NCI-H1092 (cell line): ENCODE results near the gene PIGM.
"Not testable (repeated sequence)": the region's sequence is repeated elsewhere in the genome, so short reads cannot be mapped to it uniquely, and the experiment has no call there.

Experiments
- DNase-seq: peaks from one replicate; lab custom pipeline; 2025; lab: John Stamatoyannopoulos, UW

Gene PIGM

DNA sequence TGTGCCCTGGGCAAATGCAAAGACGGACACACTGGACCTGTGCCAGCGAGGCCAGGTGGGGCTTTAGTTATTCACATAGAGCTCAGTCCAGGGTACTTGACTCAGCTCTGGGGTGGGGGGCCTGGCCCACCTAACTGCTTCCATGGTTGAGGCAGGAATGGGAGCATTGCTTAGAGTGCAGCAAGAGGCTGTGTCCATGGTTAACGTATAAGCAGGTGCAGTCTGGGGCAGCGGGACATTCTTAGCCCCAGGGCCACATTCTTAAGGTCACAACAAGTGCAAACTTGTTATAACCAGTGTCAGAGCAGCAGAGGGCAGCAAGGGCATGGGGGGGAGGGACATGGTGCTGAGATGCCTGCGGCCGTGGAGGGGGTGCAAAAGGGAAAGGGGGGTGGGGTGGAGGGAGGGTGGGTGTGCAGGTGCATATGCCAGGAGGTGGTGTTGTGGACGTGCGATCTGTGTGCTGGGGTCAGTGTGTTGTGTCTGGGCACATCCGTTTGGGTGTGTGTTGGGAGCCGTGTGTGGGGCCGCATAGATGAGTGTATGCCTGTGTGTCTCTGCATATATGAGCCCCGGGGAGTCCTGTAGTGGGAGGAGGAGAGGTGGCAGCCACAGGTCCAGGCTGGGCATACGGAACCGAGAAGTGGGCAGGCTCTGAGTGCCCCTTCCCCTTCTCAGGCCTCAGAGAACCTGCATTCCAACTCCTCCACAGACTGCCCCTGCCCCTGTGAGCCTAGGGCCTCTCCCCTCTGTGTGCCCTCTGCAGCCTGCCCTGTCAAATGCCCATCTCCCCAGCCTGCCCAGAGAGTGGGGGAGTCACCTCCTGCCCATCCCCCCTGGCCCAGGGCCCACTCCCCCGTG lies 29.8 kb upstream of the PIGM start:
- DNase-seq, result no peak

DNA sequence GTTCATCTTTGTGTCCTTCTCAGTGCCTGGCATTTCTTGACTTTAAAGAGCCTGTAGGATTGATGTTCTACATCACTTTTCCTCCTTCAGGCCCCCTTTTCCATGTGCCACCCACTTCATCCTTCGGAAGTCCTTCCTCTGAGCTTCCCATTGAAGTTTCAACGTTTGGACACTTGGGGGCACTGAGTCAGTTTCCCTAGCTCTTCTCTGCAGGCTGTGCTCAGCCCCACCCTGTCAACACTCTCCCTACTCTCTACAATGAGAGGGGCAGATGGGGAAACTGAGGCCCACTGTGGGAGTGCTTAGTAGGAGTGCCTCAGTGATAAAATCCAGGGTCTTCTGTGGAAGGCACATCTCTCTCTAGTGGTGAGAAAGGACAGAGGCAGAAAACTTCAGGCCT lies 26.3 kb upstream of the PIGM start:
- no peak for DNase-seq

DNA sequence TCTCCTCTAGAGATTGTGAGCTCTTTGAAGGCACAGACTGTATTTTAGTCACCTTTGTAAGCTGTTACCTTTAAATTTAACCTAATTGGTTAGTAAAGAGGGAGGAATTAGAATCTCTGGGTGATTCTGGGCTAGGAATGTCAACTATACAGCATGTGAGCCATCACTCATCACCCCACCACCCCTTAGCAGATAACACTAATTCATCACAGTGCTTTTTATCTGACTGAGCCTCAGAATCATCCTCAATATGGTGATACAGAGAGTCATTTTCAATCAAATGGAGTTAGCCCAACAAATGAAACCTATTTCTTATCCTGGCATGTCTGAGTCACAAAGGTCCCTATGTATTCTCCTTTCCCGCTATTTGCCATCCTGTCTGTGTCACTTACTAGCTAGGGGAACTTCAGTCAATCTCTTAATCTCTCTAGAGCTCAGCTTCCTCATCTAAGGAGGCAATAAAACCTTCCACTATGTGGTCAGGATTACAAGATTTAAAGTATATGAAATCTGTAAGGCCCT lies 24.9 kb upstream of the PIGM start:
- no peak for DNase-seq

DNA sequence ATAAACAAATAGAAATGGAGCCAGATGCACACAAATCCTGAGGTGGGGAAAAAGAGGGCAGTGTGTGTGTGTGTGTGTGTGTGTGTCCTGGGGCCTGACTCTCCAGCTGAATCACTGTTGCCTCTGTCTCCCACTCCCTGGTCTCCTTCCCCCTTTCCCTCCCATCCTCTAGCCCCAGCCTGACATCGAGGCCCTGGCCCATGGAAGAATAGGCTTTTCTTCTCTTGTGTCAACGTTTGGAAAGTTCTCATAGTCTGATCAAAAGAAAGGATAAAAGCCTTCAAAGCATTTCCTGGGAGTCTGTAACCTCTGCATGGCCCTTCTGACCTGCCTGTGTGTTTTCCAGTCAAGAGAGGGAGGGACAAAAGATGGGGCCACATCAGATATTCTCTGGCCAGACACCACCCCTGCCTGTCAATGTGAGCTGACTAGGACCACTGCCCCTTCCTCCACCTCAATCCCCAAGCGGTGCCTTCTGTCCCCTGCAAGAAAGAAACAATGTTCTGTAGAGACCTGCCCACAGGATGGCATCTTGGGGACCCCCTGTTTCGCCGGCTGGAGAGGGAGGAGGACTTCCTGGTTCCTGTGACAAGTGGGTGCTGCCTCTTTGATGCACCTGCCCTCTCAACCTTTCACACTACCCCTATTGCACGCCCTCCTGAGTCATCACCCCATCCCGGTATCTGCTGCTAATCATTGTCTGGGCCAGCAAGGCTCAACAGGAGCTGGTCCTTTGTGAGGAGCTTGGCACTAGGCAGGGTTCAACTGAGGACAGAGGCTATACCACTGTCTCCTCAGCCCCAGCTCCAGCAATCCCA lies 22.0 kb upstream of the PIGM start:
- DNase-seq, result no peak

DNA sequence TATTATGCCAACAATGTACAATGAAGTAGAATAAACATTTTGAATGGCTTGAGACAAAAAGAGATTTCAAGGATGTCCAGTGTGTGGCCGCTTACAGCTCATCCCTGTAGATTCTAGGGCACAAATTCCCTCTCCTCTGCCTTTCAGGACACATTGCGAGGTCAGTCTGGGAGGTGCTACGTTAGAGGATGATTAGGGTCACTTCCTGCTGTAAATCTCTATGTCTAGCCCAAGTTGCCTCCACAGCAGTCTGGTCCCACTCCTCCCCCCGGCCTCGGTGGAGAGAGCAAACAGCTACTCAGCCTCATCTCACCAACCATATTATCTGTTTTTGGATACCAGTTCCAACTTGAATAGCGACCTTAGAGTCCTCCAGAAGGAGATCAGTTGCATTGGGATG lies 21.1 kb upstream of the PIGM start:
- no peak for DNase-seq

DNA sequence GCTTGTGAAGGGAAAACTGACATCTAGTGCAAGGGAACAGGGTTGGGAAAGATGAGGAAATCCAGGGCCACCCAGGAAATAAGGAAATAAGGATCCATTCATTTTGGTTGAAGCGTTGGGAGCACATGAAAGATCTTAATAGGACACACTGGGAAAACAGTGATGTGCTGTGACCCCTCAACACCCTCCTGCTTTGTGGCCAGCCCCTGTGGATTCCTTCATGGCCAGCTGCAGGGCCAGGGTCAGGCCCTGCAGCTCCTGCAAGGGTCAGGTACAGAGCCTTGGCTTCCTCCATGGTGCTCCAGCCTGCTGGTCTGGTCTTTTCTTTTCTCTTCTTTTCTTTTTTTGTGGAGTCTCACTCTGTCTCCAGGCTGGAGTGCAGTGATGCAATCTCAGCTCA lies 18.8 kb upstream of the PIGM start:
- DNase-seq, result no peak

DNA sequence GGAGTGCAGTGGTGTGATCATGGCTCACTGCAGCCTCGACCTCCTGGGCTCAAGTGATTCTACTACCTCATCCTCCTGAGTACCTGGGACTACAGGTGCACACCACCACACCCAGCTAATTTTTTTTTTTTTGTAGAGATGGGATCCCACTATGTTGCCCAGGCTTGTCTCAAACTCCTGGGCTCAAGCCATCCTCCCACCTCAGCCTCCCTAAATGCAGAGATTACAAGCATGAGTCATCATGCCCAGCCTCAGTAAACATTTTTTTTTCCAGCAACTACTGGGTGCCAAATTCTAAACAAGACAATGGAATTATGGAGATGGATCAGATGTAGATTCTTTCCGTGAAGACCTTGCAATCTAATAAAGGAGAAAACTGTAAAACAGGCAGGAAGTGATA lies 18.4 kb upstream of the PIGM start:
- DNase-seq, result not testable (repeated sequence)

DNA sequence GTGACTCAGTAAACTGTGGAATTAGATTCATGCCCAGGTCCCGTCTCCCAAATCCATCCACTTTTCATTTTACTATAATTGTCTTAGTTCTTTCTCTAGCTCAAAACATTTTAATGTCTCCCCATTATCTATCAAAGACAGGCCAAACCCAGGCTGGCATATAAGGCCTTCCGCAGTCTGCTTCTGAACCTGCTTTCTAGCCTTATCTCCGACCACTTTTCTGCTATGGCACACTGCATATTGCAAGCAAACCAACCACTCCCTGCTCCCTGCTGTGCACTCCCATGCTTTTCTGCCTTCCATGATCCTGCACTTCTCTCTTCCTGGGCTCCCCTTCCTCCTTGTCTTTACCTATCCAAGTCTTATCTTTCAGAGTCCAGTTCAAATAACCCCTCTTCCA lies 17.3 kb upstream of the PIGM start:
- DNase-seq, result no peak

DNA sequence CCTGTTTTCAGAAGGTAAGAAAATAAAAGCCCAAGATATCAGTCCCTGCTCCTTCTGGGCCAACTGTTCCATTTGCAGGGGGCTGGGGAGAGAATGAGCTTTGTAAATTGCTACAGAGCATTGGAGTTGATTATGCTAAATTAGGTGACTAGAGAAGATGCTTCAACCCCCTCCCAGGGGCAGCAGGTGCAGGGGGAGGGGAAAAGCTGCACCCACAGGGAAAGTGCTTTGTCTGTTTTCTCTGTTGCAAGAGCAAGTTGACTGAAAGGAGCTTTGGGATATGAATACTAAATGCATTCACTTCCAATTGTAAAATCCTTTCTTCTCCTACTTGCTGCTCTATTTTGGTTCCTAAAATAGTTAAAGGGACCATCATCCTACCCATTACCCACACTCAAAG lies 16.5 kb upstream of the PIGM start:
- no peak for DNase-seq

DNA sequence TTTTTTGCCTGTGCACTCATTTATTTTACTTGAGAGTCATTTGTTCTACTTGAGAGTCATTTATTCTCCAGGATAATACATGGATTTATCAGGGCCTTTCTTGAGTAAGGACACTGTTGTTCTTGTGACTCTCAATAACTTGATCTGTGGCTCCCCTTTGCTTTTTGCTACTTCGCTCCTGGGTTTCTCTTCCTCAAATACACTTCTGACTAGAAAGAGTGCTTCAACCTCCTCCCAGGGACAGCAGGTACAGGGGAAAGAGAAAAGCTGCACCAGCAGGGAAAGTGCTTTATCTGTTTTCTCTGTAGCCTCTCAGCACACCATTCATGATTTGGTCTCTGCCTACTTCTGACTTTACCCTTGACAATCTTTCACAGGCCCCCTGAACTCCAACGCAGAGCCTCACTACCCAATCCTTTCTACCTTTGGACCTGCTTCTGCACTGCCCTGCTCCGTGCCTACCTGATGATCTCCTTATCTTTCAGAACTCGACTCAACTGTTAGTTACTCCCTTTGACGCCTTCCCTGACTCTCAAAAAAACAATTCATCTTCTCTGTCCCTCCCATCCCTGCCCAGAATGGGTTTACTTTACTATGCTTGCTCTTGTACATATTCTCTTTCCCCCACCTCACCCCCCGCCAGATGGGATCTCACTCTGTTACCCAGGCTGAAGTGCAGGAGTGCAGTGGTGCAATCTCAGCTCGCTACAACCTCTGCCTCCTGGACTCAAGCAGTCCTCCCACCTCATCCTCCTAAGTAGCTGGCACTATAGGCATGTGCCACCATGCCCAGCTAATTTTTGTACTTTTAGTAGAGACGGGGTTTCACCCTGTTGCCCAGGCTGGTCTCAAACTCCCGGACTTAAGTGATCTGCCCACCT lies 15.6 kb upstream of the PIGM start:
- DNase-seq, result no peak

DNA sequence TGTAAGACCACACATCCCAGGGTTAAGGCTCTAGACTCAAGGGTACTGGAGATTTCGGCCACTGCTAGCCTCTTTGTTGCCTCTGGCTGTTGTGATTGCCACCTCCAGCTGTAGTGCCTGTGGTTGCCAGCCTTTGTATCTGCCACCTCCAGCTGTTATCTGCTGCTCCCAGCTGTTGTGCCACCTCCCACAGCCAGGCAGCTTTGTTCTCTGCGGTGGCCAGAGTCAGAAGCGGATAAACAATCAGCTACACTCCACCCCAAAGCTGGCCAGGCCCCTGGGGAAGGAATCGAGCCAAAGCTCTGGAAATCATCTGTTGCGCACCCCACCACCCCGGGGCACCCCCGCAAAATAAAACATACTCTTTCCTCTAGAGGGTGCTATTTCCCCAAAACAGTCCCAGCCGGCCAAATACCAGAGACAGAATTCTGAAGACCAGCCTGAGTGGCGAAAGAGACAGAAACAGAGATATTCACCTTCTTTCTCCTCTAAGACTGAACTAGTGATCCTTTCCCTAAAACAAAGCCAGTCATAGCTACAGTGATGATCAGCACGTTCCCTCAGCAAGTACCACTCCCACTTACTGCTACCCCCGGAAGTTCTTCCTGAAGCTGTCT lies 14.8 kb upstream of the PIGM start:
- DNase-seq, result no peak

DNA sequence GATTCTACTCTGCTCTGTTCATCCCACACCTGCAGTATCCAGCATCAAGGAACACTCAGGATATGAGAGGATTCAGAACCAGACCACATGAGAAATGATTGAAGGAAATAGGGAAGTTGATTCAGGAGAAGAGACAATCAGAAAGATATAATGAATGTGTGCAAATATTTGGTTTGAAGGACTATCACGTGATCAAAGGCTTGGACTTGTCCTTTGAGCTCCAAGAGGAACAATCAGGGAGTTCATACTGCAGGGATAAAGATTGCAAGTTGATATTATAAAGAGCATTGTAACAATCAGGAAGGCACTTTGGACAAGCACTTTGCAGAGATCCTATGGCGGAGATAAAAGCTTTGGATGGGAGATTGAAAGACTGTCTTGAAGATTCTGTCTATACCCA lies 13.9 kb upstream of the PIGM start:
- no peak for DNase-seq

DNA sequence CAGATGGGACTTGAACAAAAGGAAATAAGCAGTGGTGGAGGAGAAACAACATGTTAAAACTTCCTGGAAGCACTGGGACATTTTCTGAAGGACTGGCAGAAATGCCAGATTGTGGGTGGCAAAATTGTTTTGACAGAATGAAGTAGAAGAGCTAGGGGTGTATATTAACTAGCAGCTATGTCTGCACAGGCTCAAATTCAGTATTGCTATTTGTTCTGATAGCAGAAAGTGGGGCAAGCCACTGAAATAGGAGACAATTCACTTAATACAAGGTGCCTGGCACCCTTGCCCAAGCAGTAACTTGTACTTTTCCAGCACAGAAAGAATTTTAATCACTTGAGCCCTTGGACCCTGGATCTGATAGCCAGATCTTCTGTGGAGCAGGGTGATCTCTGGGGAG lies 11.8 kb upstream of the PIGM start:
- no peak for DNase-seq

DNA sequence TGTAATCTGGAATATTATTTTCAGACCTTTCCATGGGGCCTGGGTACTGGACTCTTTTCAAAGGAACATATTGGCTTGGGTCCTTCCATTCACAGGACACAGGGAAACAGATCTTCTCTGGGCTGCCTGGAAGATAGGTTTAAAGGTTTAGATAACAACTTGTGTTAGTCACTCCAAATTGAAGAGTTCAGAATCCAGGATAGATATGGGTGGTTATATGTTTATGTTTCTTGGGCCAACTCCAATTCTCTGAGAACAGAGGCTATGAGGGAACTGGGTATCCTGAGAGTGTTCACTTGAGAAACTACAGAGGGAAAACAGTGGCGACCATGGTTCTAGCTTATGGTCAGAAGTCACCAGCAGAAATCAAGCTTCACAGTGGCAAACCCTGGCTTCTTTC lies 8.7 kb upstream of the PIGM start:
- DNase-seq, result no peak

DNA sequence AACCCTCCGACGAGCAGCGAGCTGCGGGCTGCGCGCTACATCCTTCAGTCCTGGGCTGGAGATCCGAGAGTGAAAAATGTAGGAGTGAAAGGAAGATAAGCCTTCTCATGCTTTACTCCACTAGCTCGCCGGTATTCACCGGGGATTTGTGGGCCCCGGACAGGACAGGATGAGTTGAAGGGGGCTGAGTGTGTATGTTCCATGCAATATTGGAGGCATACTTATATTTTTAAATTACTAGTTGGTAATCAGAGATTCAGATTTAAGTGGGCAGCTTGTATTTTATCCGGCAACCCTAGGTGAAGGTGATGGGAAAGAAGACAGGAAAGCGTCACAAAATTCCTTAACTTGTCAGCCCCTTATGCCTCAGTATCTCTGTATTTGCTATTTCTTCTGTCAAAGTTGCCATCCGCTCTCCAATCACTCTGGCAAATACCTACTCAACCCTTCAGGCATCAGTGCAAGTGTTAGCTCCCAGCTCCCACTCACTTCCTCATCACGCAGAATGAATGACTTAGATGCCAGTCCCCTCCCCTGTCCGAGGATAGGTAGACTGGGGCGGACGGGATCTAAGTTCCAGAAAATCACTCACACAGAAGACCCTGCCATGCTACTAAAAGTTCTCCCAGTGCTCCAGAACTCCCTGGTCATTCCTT lies 503 bp upstream of the PIGM start:
- no peak for DNase-seq

DNA sequence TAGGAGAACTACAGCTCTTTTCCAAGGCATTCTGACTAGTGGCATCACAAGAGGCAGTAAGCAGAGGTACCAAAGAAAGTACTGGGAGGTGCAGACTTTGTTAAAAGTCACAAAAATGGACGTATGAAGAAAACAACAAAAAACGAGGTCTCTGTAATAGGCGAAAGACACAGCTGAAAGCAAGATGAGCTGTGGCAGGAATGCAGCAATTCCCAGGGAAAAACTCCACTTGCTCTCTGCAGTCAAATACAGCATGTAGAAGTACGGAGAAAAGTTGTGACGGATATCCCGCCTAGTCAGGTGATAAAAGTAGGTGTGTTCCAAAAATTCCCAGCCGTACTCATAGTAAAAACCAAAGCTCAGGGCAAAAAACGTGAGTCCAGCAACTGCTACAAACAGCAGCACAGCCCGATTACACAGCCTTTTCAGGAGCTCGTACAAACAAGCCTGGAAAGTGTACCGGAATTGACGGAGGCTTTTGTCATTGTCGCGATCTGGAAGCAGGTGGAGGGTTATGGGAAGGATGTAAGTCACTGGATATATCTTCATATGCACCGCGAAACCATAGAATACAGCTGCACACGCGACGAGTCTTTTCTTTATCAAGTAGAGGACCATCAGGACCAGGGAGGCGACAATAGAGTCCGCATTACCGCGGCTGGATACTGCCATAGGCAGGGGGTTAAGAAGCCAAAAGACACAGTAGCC lies 979 bp downstream of the PIGM start:
- DNase-seq, result no peak

DNA sequence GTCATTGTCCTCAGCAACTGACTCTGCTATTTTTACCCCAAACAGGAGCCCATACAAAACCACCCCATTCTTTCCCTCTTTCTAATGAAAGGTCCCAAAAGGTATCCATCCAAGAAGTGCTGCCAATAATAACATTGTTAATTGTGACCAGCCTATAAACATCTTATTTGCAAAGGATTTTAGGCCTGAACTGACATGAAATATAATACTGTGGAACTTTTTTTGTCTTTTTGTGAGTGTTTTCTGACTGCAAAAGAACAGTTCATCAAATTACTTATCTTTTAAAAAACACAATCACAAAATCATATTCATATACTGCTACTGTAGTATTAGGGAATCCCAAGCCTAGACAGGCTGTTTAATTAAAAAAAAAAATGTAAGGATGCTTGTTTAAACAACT lies 3.4 kb downstream of the PIGM start:
- no peak for DNase-seq

DNA sequence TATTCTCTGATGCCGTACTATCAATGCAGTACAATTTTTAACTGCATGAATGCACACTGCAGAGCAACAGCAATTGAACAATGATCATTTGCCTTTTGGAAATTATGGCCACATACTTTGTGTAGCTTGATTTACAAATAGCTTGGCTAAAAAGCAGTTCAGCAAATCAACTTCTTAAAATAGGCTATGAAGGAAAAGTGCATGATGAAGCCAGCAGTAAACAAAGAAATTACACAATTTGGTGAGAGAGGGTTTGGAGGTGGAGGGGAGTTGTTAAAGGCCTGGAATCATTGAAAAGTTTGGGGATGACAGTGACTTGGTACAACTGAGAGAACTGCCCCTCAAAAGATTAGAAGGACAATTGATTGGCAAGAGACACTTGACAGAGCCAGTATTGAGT lies 6.5 kb downstream of the PIGM start:
- no peak for DNase-seq

DNA sequence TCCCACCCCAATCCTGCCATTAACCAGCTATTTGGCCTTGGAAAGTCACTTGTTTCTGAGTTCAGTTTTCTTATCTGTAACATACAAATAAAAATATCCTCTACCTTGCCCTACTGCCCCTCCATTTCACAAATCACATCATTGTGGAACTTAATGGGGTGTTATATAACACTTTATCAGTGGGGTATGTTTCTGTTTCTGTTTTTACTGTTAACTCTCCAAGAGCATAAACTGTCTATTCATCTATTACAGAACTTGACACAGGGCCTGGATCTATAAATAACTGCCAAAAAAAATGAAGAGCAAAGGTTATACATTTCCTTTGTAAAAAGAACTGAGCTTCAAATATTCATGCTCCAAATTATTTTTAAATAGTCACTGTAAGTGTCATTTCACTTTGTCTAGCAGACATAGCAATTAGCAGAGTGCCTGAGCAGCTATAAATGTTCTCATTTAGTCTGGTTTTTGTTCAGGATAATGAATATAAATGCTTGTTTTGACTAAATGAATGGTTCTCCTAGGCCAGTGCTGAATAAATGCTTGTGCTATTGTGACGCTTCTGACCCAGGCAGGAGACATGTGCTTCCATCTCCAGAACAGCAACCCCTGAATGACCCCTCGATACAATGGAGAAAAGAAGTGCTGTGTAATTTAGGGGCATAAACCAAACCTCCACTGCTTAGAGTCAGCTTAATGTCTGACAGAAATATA lies 7.4 kb downstream of the PIGM start:
- DNase-seq, result no peak
